ENCODE measurements around the gene ILDR1.

ILDR1 gene

DNA sequence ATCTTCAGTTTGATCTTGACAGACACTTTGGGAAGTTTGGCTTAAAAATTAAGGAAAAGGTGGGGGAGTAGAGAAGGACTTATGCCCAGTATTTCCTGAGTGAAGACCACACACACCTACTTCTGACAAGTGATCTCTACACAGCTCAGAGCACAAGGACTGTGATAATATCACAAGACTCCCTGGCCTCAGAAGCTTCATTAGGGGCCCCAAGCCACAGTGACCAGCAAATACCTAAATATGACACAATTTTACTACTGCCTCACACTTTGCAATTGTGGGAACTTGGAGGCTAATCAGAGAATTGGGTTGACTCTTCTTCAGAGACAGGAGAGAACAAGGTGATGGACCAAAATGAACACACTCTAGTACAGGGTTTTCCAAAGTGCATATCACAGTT, 2.6 kb downstream of the ILDR1 start:
- no peak overlapping the region for H3K4me3 ChIP-seq (ENCODE audit: low read depth, low read length)
- TF ChIP-seq, protein P1, sequence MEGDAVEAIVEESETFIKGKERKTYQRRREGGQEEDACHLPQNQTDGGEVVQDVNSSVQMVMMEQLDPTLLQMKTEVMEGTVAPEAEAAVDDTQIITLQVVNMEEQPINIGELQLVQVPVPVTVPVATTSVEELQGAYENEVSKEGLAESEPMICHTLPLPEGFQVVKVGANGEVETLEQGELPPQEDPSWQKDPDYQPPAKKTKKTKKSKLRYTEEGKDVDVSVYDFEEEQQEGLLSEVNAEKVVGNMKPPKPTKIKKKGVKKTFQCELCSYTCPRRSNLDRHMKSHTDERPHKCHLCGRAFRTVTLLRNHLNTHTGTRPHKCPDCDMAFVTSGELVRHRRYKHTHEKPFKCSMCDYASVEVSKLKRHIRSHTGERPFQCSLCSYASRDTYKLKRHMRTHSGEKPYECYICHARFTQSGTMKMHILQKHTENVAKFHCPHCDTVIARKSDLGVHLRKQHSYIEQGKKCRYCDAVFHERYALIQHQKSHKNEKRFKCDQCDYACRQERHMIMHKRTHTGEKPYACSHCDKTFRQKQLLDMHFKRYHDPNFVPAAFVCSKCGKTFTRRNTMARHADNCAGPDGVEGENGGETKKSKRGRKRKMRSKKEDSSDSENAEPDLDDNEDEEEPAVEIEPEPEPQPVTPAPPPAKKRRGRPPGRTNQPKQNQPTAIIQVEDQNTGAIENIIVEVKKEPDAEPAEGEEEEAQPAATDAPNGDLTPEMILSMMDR (conservative IDR thresholded peaks at IDR 0.05; ENCODE audit: low read depth, low read length) = no peak
- DNase-seq (ENCODE audit: low read depth) = no peak

GRCh38 chr3:122014741-122015140, 7.3 kb downstream of the ILDR1 start:
- TF ChIP-seq, protein P1 (conservative IDR thresholded peaks at IDR 0.05; ENCODE audit: low read depth, low read length) = no peak
- DNase-seq (ENCODE audit: low read depth) = no peak
- H3K4me3 ChIP-seq (ENCODE audit: low read depth, low read length) = no peak overlapping the region

DNA sequence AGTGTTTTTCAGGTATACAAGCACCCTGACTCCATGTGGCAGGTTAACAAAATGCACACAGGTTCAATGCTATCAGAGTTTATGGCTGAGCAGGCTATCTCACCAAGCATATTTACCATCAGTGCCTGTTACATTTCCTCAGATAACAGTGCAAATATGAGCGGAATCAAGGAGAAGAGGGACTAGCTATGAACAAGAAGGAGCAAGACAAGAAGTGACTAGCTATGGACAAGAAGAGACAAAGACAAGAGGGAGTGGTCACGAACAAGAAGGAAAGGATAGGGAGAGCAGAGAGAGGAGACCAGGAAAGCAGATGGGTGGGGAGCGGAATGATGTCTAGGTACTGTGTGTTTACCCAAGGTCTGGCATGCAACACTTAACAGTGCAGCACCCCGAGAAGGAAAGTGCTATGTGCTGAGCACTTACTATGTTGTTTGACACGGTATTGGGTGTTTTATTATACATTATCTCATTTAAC, 8.6 kb downstream of the ILDR1 start:
- H3K4me3 ChIP-seq (ENCODE audit: low read depth, low read length) = no peak overlapping the region
- TF ChIP-seq, protein P1 (conservative IDR thresholded peaks at IDR 0.05; ENCODE audit: low read depth, low read length) = no peak
- no peak for DNase-seq (ENCODE audit: low read depth)

DNA sequence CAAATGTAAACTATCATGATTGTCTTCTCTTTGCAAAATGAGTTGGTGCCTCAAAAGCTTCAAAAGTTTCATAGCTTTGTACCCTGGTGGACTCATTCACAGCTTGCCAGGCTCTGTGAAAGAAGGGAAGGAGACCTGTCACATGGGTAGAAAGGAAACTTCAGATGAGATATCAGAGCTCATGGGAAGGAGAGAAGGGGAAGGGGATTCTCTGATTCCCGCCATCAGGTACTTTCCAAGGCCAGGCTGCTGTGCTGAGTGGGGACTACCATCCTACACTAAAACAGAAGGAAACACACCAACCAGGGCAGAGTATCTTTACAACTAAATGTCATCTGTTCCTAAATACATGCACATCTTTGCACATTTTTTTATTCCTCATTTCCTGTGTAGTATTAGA, 9.2 kb downstream of the ILDR1 start:
- H3K4me3 ChIP-seq (ENCODE audit: low read depth, low read length) = no peak overlapping the region
- no peak for DNase-seq (ENCODE audit: low read depth)
- TF ChIP-seq, protein P1 (conservative IDR thresholded peaks at IDR 0.05; ENCODE audit: low read depth, low read length) = no peak

- H3K4me3 ChIP-seq (ENCODE audit: low read depth, low read length) = no peak overlapping the region
- TF ChIP-seq, protein P1 (conservative IDR thresholded peaks at IDR 0.05; ENCODE audit: low read depth, low read length) = no peak
- no peak for DNase-seq (ENCODE audit: low read depth)
These were observed 10.7 kb downstream of the ILDR1 start for GRCh38 chr3:122011396-122011795.

GRCh38 chr3:122010506-122010905, 11.5 kb downstream of the ILDR1 start:
- DNase-seq (ENCODE audit: low read depth) = no peak
- H3K4me3 ChIP-seq (ENCODE audit: low read depth, low read length) = no peak overlapping the region
- TF ChIP-seq, protein P1 (conservative IDR thresholded peaks at IDR 0.05; ENCODE audit: low read depth, low read length) = no peak

DNA sequence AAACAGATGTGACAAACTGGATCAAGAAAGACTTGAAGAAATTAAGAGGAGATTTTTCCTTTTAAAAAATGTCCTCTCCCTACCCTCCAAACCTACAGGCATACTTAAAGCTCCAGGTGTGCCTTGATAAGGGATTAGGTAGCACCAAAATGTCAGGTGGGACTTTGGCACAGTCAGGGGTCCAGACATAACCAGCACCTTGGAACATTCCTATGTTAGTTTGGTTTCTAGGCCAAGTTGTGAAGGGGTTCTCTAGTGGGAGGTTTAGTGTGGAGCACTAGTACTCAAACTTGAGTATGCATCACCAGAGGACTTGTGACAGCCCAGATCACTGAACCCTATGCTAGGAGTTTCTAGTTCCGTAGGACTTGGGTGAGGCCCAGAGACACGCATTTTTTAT, 13.9 kb downstream of the ILDR1 start:
- DNase-seq (ENCODE audit: low read depth) = no peak
- no peak overlapping the region for H3K4me3 ChIP-seq (ENCODE audit: low read depth, low read length)
- TF ChIP-seq, protein P1 (conservative IDR thresholded peaks at IDR 0.05; ENCODE audit: low read depth, low read length) = no peak
